ENCODE results near the gene PALD1.

The PALD1 gene

GRCh38 chr10:70494536-70494935 lies 16.0 kb downstream of the PALD1 start:
- no peak for TF ChIP-seq CTCF (IDR thresholded peaks at IDR 0.05; ENCODE audit: control insufficient read depth, extremely low read depth, insufficient read depth)
- H3K4me3 ChIP-seq (ENCODE audit: low read depth, low read length): no peak overlapping the region
- DNase-seq (ENCODE audit: low read depth): no peak

GRCh38 chr10:70494966-70495365 lies 16.4 kb downstream of the PALD1 start:
- no peak for DNase-seq (ENCODE audit: low read depth)
- no peak overlapping the region for H3K4me3 ChIP-seq (ENCODE audit: low read depth, low read length)
- no peak for TF ChIP-seq CTCF (IDR thresholded peaks at IDR 0.05; ENCODE audit: control insufficient read depth, extremely low read depth, insufficient read depth)

GRCh38 chr10:70495691-70496261 lies 17.2 kb downstream of the PALD1 start:
- no peak overlapping the region for H3K4me3 ChIP-seq (ENCODE audit: low read depth, low read length)
- TF ChIP-seq CTCF (IDR thresholded peaks at IDR 0.05; ENCODE audit: control insufficient read depth, extremely low read depth, insufficient read depth): no peak
- DNase-seq (ENCODE audit: low read depth): no peak

GRCh38 chr10:70496341-70497119 lies 18.0 kb downstream of the PALD1 start:
- no peak for TF ChIP-seq CTCF (IDR thresholded peaks at IDR 0.05; ENCODE audit: control insufficient read depth, extremely low read depth, insufficient read depth)
- no peak for DNase-seq (ENCODE audit: low read depth)
- no peak overlapping the region for H3K4me3 ChIP-seq (ENCODE audit: low read depth, low read length)

- no peak for DNase-seq (ENCODE audit: low read depth)
- H3K4me3 ChIP-seq (ENCODE audit: low read depth, low read length): no peak overlapping the region
- no peak for TF ChIP-seq CTCF (IDR thresholded peaks at IDR 0.05; ENCODE audit: control insufficient read depth, extremely low read depth, insufficient read depth)
Observed at GRCh38 chr10:70497120-70497545, 18.6 kb downstream of the PALD1 start.

- TF ChIP-seq CTCF (IDR thresholded peaks at IDR 0.05; ENCODE audit: control insufficient read depth, extremely low read depth, insufficient read depth): no peak
- no peak for DNase-seq (ENCODE audit: low read depth)
- H3K4me3 ChIP-seq (ENCODE audit: low read depth, low read length): no peak overlapping the region
Observed at GRCh38 chr10:70498970-70499835, 20.6 kb downstream of the PALD1 start.
